NCI-H2171 treated with DMSO at 0.1 percent for 48 hours (cell line): ENCODE data around the gene ACER3.
"Not testable (repeated sequence)": the region's sequence is repeated elsewhere in the genome, so short reads cannot be mapped to it uniquely, and the experiment has no call there.

Experiments
- DNase-seq: peaks from one replicate; lab custom pipeline; 2025; lab: John Stamatoyannopoulos, UW

The ACER3 gene

GRCh38 chr11:76860539-76861475 is at the start of gene ACER3:
TSS of gene ACER3 (plus strand) at chr11:76860918. CDS start at chr11:76860977, 59 bp downstream.
- peak; percentile 36 for DNase-seq

GRCh38 chr11:76811259-76811658 is 49.5 kb upstream of the ACER3 start:
- no peak for DNase-seq

DNA sequence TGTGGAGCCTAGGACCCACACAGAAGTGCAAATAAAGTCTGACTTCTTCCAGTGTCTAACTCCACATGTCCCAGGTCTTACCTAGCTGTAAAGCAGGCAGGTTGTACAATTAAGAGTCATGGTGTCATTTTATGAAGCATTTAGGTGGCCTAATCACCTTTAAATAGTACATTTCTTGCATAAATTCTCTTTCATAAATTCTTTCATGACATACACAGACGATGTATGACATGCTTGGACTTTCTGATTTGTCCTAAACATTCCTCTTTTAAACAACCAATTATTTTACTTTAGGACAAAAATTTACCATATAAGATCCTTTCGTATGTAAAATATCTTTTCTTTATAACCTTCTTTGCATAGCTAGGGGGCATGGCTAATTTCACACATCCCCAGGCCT is 46.3 kb upstream of the ACER3 start:
- DNase-seq, result no peak

DNA sequence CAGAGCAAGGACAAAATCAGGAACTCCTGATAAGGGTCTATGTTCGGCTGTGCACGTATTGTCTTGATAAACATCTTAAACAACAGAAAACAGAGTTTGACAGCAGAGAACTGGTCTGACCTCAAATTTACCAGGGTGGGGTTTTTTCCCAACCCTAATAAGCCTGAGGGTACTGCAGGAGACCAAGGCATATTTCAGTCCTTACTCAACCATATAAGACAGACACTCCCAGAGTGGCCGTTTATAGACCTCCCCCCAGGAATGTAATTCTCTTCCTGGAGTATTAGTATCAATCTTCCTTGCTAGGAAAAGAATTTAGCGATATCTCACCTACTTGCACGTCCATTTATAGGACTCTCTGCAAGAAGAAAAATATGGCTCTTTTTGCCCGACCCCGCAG is 45.0 kb upstream of the ACER3 start:
- DNase-seq, result not testable (repeated sequence)

- no peak for DNase-seq
Measured at GRCh38 chr11:76820184-76820566, 40.5 kb upstream of the ACER3 start.

DNA sequence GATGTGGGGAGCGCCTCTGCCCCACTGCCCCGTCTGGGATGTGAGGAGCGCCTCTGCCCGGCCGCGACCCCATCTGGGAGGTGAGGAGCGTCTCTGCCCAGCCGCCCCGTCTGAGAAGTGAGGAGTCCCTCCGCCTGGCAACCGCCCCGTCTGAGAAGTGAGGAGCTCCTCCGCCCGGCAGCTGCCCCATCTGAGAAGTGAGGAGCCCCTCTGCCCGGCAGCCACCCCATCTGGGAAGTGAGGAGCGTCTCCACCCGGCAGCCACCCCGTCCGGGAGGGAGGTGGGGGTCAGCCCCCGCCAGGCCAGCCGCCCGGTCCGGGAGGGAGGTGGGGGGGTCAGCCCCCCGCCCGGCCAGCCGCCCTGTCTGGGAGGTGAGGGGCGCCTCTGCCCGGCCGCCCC is 39.3 kb upstream of the ACER3 start:
- not testable (repeated sequence) for DNase-seq

- DNase-seq, result no peak
Measured at GRCh38 chr11:76822406-76822805, 38.3 kb upstream of the ACER3 start.

DNA sequence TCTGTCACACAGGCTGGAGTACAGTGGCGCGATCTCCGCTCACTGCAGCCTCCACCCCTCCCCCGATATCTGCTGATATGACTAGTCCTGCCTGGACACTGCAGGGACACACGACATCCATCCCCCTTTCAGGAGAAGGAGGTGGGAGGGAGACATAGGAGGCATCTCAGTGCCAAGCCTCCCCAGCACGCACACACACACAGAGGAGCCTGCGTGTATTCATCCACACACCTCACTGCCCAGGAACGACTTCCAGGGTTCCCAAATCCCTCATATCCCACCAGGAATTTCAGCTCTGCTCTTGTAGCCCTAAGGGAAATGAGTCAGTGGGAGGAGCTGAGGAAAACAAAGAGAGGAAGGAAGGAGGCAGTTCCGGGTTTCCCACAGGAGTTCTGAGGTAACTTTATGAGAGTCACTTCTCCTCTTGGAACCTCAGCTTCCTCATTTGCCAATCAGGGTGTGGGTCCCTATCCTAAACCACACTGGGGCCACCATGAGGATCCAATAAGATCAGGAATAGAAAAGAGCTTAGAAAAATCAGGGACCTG is 37.2 kb upstream of the ACER3 start:
- DNase-seq, result no peak

- DNase-seq, result no peak
Measured at GRCh38 chr11:76824083-76824939, 36.4 kb upstream of the ACER3 start.

- DNase-seq, result no peak
Measured at GRCh38 chr11:76824980-76825725, 35.6 kb upstream of the ACER3 start.

- no peak for DNase-seq
Measured at GRCh38 chr11:76825726-76826396, 34.9 kb upstream of the ACER3 start.

DNA sequence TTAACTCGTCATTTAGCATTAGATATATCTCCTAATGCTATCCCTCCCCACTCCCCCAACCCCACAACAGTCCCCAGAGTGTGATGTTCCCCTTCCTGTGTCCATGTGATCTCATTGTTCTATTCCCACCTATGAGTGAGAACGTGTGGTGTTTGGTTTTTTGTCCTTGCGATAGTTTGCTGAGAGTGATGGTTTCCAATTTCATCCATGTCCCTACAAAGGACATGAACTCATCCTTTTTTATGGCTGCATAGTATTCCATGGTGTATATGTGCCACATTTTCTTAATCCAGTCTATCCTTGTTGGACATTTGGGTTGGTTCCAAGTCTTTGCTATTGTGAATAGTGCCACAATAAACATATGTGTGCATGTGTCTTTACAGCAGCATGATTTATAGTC is 34.2 kb upstream of the ACER3 start:
- not testable (repeated sequence) for DNase-seq

DNA sequence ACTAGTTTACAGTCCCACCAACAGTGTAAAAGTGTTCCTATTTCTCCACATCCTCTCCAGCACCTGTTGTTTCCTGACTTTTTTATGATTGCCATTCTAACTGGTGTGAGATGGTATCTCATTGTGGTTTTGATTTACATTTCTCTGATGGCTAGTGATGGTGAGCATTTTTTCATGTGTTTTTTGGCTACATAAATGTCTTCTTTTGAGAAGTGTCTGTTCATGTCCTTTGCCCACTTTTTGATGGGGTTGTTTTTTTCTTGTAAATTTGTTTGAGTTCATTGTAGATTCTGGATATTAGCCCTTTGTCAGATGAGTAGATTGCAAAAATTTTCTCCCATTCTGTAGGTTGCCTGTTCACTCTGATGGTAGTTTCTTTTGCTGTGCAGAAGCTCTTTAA is 33.7 kb upstream of the ACER3 start:
- not testable (repeated sequence) for DNase-seq

DNA sequence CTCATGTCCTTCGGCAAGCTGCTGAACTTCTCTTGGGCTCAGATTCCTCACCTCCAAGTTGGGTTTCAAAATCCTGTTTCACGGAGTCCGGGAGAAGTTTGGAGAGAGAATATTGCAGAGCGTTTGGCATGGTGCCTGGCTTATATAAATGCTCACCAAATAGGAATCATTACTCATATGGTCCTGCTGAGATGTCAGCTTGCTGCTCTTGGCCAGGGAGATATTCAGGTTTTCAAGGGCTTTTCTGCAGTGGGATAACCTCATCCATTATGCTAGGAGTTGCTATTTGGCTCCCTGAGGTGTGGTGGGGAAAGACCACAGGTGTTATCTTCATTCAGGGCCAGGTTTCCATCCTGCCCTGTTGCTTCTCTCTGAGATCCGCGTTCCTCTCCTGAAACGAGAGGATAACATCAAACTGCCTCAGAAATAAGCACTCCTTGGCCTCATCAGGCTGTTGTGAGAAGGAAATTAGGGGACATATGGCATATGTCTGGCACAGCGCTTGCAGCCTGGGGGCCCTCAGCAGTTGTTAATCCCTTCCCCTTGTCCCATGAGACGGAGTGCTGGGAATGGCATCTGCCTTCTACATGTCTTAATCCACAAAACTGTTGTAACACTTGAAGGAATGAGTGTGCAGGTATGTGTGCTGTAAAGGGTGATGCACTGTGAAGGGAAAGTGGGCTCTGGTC is 29.9 kb upstream of the ACER3 start:
- DNase-seq, result peak; percentile 91

- DNase-seq, result no peak
Measured at GRCh38 chr11:76831686-76832310, 28.9 kb upstream of the ACER3 start.

DNA sequence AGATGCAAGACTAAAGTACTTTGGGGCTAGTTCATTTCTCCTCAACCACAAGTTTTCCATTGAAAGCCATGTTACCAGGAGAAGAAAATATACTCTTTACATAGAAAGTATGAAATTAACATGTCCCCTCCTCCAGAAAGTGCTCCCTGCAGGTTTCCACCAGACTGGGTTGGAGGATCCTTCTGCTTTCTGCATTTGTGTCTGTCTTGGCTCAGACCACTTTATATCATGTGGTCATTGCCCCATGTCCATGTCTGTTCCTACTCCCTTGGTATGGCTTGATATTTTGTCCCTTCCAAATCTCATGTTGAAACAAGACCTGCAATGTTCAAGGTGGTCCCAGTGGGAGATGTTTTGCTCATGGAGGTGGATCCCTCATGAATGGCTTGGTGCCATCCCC is 28.4 kb upstream of the ACER3 start:
- DNase-seq, result no peak

DNA sequence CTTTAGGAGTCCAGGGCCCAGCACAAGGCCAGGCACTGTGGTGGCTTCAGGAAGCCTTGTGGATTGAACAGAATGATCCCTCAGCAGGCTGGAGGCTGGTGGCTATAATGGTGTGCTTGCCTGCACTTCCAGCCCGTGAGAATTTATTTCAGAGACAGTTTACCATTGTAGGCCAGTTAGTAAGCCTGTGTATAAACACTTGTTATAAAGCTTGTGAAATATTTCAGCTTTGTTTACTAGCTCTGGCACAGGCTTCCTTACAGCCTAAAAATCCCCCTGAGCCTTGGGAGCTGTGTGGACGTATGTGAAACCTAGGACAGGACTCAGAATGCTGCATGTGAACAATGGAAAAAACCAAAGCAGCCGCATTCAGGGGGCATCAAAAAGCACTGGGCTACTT is 26.6 kb upstream of the ACER3 start:
- no peak for DNase-seq

DNA sequence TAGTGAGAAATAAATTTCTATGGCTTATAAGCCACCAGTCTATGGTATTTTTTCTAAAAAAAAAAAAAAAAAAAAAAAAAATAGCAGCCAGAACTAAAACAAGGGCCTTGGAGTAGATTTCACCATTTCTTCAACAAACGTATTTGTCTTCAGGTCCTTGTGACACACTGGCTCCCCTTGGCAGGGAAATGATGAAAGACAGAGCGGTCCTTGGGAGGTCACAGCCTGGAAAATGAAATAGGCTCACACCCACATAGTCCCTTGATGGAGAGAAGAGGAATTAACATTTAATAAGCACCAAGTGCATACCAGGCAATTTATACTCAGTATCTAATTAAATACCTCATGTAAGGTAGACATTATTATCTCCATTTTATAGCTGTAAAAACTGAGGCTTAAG is 25.7 kb upstream of the ACER3 start:
- DNase-seq, result no peak

DNA sequence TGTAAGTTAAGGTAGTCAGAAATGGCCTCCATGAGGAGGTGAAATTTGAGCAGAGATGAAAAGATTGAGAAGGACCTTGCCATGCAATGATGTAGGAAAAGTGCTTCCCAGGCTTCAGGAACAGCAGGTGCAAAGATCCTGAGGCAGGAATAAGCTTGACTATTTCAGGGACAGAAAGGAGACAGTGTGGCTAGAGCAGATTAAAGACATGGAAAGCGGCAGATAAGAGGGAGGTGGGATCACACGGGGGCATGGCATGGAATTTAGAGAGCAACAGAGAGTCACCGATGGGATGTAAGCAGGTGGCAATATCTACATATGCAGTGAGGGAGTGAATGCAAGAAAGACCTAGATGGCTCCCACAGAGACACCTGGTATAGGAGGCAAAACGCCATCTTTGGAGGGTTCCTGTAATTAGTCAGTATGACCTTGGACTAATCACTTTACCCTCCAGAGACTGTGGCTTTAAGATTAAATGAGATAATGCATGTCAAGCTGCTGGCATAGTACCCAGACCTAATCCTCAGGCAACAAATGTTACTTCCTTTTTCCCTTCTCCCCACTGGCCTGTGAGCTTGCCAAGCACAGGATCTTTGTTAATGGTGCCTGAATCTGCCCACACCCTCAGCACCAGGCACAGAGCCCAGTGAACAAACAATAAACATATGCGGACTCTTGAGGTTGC is 24.6 kb upstream of the ACER3 start:
- DNase-seq, result peak; percentile 13
